GM12878 (cell line): ENCODE data around the gene ATF6B.

Experiments used
- BCL11A ChIP-seq: IDR thresholded peaks from 2 replicates; pipeline ENCODE4 v1.6.1; 2011; ENCODE audit warnings: low read depth, low read length
- CBFB ChIP-seq: IDR thresholded peaks from 2 replicates; pipeline ENCODE4 v1.6.1; 2016; ENCODE audit warnings: antibody characterized with exemption, low read depth
- CTCF ChIP-seq, 3 experiments: IDR thresholded peaks in 2 of 3; conservative IDR thresholded peaks in 1 of 3; 2 replicates each; pipeline ENCODE4 v1.5.1; 2011; ENCODE audit warnings: low read depth in 3 of 3, low read length in 3 of 3, mild to moderate bottlenecking in 3 of 3, control low read depth in 2 of 3, moderate library complexity in 2 of 3, inconsistent platforms in 1 of 3, mixed read lengths in 1 of 3; ENCODE audit not compliant: control insufficient read depth in 2 of 3, insufficient read depth in 1 of 3; ENCODE audit errors: extremely low read depth in 1 of 3
- ETV6 ChIP-seq, 2 experiments: fragments of 450-650 bp in 1 of 2; IDR thresholded peaks in 1 of 2; conservative IDR thresholded peaks in 1 of 2; 2 replicates each; pipeline ENCODE4 v1.6.1; 2014; ENCODE audit warnings: antibody characterized with exemption in 1 of 2, borderline replicate concordance in 1 of 2, low read depth in 1 of 2, mild to moderate bottlenecking in 1 of 2, moderate library complexity in 1 of 2
- JUND ChIP-seq: IDR thresholded peaks from 2 replicates; pipeline ENCODE4 v1.6.1; 2012; ENCODE audit warnings: low read depth, mild to moderate bottlenecking, low read length, improper control_type of control experiment, moderate library complexity
- NR2C2 ChIP-seq: IDR thresholded peaks from 2 replicates; pipeline ENCODE4 v1.6.1; 2011; ENCODE audit warnings: borderline replicate concordance, low read depth; ENCODE audit not compliant: control insufficient read depth, insufficient read length
- POLR2A ChIP-seq: IDR thresholded peaks from 2 replicates; pipeline ENCODE4 v1.6.1; 2011; ENCODE audit warnings: low read depth, mild to moderate bottlenecking, low read length
- RAD21 ChIP-seq: IDR thresholded peaks from 2 replicates; pipeline ENCODE4 v1.6.1; 2011; ENCODE audit warnings: mild to moderate bottlenecking, low read depth, low read length, moderate library complexity; ENCODE audit not compliant: insufficient read depth
- ZSCAN29 ChIP-seq: fragments of 450-650 bp; IDR thresholded peaks from 2 replicates; pipeline ENCODE4 v1.6.1; 2017; ENCODE audit warnings: mild to moderate bottlenecking, moderate library complexity

GRCh38 chr6:32096394-32097258 is 31.4 kb downstream of the ATF6B start:
- no peak for TF ChIP-seq RAD21
- TF ChIP-seq CTCF (IDR thresholded peaks at IDR 0.05 in 2 of 3, conservative IDR thresholded peaks at IDR 0.05 in 1 of 3; ENCODE audit: control insufficient read depth in 2 of 3, extremely low read depth in 1 of 3, insufficient read depth in 1 of 3, low read depth in 3 of 3, low read length in 3 of 3), result 0 out of 6 replicates have a peak, but pooled peaks of 1 of the 3 experiments have one; percentile 1
- TF ChIP-seq JUND, result no peak
- TF ChIP-seq BCL11A, result no peak
- no peak for TF ChIP-seq ETV6 (conservative IDR thresholded peaks at IDR 0.05 in 1 of 2, IDR thresholded peaks at IDR 0.05 in 1 of 2; ENCODE audit: borderline replicate concordance in 1 of 2, low read depth in 1 of 2)
- no peak for TF ChIP-seq CBFB
- no peak for TF ChIP-seq ZSCAN29
- TF ChIP-seq POLR2A, result no peak
- no peak for TF ChIP-seq NR2C2
